Osteocyte (in vitro differentiated cells): ENCODE data around the gene MGRN1. TPM values are rescaled to one million over a fixed set of nuclear protein-coding genes. Genes with fewer than 3 reads are reported as not detected.
"Not testable (repeated sequence)": the region's sequence is repeated elsewhere in the genome, so short reads cannot be mapped to it uniquely, and the experiment has no call there.

Source experiments
- DNase-seq: peaks from one replicate; pipeline ENCODE4 v3.0.0; 2021; ENCODE audit warnings: mixed read lengths; ENCODE audit not compliant: unreplicated experiment; ENCODE audit errors: extremely low spot score
- H3K27ac Mint-ChIP-seq: one replicate; pipeline ENCODE4 v1.8.0; 2021; ENCODE audit warnings: mild to moderate bottlenecking, mixed read lengths; ENCODE audit not compliant: unreplicated experiment
- H3K27me3 Mint-ChIP-seq: one replicate; pipeline ENCODE4 v1.8.0; 2021; ENCODE audit warnings: mixed read lengths; ENCODE audit not compliant: unreplicated experiment
- H3K36me3 Mint-ChIP-seq: one replicate; pipeline ENCODE4 v1.8.0; 2021; ENCODE audit warnings: mixed read lengths; ENCODE audit not compliant: unreplicated experiment
- H3K4me1 Mint-ChIP-seq: one replicate; pipeline ENCODE4 v1.8.0; 2021; ENCODE audit warnings: mixed read lengths; ENCODE audit not compliant: unreplicated experiment
- H3K4me3 Mint-ChIP-seq: one replicate; pipeline ENCODE4 v1.8.0; 2021; ENCODE audit warnings: mild to moderate bottlenecking, moderate library complexity, mixed read lengths; ENCODE audit not compliant: unreplicated experiment
- H3K9me3 Mint-ChIP-seq: one replicate; pipeline ENCODE4 v1.8.0; 2021; ENCODE audit warnings: mixed read lengths; ENCODE audit not compliant: unreplicated experiment
- microRNA-seq: library from miRNA; unstranded; fragments of <30 nt; microRNA quantifications from one replicate; pipeline ENCODE4 v1.1.0, GENCODE V29; 2020; ENCODE audit not compliant: unreplicated experiment
- total RNA-seq: library from RNA; stranded (reverse); gene quantifications from 2 replicates; pipeline ENCODE4 v1.2.1, GENCODE V29; 2021
- TF ChIP-seq, protein P1 (sequence below): fragments of 200-600 bp; sonication (generic); IDR thresholded peaks from 2 replicates; pipeline ENCODE4 v1.5.0; 2021; ENCODE audit warnings: antibody characterized with exemption, mild to moderate bottlenecking, moderate library complexity

The MGRN1 gene
- total RNA-seq, 1 donor from 2014 or later, result 94.6 TPM

DNA sequence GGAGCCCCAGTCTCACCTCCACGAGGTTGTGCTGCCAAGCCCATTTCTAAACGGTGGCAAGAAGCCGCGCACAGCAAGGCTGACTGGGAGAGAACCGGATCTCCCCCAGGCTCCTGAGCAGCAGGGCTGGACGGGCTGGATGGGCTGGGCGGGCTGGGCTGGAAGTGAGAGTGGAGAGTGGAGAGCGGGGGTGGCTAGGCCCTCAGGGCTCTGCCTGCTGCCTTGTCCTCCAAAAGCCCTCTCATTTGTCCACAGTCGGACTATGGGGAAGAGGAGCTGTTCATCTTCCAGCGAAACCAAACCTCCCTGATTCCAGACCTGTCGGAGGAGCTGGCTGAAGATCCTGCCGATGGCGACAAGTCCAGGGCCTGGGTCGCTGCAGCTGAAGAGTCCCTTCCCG lies 112.9 kb downstream of the MGRN1 start:
- Mint-ChIP-seq H3K4me3 (no peak overlapping the region), H3K9me3 (no peaks in the 10 kb centered on the region), H3K27ac (no peak overlapping the region), H3K36me3 (no peaks in the 10 kb centered on the region), H3K27me3 (no peaks in the 10 kb centered on the region), H3K4me1 (peaks cover 16% of the 10 kb centered on the region)
- TF ChIP-seq, protein P1, sequence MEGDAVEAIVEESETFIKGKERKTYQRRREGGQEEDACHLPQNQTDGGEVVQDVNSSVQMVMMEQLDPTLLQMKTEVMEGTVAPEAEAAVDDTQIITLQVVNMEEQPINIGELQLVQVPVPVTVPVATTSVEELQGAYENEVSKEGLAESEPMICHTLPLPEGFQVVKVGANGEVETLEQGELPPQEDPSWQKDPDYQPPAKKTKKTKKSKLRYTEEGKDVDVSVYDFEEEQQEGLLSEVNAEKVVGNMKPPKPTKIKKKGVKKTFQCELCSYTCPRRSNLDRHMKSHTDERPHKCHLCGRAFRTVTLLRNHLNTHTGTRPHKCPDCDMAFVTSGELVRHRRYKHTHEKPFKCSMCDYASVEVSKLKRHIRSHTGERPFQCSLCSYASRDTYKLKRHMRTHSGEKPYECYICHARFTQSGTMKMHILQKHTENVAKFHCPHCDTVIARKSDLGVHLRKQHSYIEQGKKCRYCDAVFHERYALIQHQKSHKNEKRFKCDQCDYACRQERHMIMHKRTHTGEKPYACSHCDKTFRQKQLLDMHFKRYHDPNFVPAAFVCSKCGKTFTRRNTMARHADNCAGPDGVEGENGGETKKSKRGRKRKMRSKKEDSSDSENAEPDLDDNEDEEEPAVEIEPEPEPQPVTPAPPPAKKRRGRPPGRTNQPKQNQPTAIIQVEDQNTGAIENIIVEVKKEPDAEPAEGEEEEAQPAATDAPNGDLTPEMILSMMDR, result no peak
- DNase-seq, result no peak

DNA sequence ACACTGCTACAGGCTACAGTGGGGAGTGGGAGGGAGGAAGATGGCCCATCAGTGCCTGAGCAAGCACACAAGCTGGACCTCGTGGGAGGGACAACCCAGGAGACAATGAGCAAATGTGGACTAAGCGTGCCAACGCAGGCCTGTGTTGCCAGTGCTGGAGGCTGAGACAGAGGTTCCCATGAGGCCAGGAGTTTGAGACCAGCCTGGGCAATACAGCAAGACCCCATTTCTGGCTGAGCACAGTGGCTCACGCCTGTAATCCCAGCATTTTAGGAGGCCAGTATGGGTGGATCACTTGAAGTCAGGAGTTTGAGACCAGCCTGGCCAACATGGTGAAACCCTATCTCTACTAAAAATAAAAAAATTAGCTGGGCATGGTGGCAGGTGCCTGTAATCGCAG lies 113.7 kb downstream of the MGRN1 start:
- H3K4me3 Mint-ChIP-seq, H3K27ac Mint-ChIP-seq, H3K36me3 Mint-ChIP-seq, H3K9me3 Mint-ChIP-seq, DNase-seq, H3K27me3 Mint-ChIP-seq, H3K4me1 Mint-ChIP-seq: not testable (repeated sequence)

Small RNAs within 50 kb of the gene (microRNA-seq; reads per million reads assigned to microRNA genes)
- not detected for gene MIR6769A

Other genes with a start within 250 kb of the MGRN1 start
- 35.5 and 40.1 TPM in 2 replicates for gene CORO7, start 208.2 kb upstream of the MGRN1 start, total RNA-seq
- gene DNAJA3, start 199.0 kb upstream of the MGRN1 start, total RNA-seq, result 31.1 and 33.7 TPM in 2 replicates
- gene NMRAL1, start 150.2 kb upstream of the MGRN1 start, total RNA-seq, result 55.0 and 61.4 TPM in 2 replicates
- gene HMOX2, start 148.4 kb upstream of the MGRN1 start, total RNA-seq, result 47.2 and 47.3 TPM in 2 replicates
- 28.5 and 28.9 TPM in 2 replicates for gene CDIP1, start 86.1 kb upstream of the MGRN1 start, total RNA-seq
- gene C16orf96, start 68.5 kb upstream of the MGRN1 start, total RNA-seq, result 0.08 and 0.26 TPM in 2 replicates
- 33.6 and 38.4 TPM in 2 replicates for gene UBALD1, start 9.9 kb upstream of the MGRN1 start, total RNA-seq
- gene NUDT16L1, start 68.7 kb downstream of the MGRN1 start, total RNA-seq, result 26.2 and 28.9 TPM in 2 replicates
- gene ANKS3, start 109.4 kb downstream of the MGRN1 start, total RNA-seq, result 30.0 TPM in 2 replicates
- 1.2 and 1.7 TPM in 2 replicates for gene DNAAF8, start 109.7 kb downstream of the MGRN1 start, total RNA-seq
- 22.8 and 23.5 TPM in 2 replicates for gene ZNF500, start 142.3 kb downstream of the MGRN1 start, total RNA-seq
- not detected in 2 replicates for gene SEPTIN12, start 163.5 kb downstream of the MGRN1 start, total RNA-seq
- not detected in 2 replicates for gene SMIM22, start 170.5 kb downstream of the MGRN1 start, total RNA-seq
- 16.1 and 19.1 TPM in 2 replicates for gene ROGDI, start 177.8 kb downstream of the MGRN1 start, total RNA-seq
- gene GLYR1, start 222.5 kb downstream of the MGRN1 start, total RNA-seq, result 73.5 and 76.9 TPM in 2 replicates
- 50.3 and 50.8 TPM in 2 replicates for gene UBN1, start 222.7 kb downstream of the MGRN1 start, total RNA-seq